Glutamatergic neuron (in vitro differentiated cells): ENCODE data around the gene KIF1A. TPM values are rescaled to one million over a fixed set of nuclear protein-coding genes. Genes with fewer than 3 reads are reported as not detected.

Experiments used
- DNase-seq: peaks from one replicate; pipeline ENCODE4 v3.0.0; 2022
- H3K27ac Mint-ChIP-seq: one replicate; pipeline ENCODE4 v1.8.0; 2020; ENCODE audit warnings: mild to moderate bottlenecking, mixed read lengths, inconsistent platforms; ENCODE audit not compliant: unreplicated experiment
- H3K27me3 Mint-ChIP-seq: one replicate; pipeline ENCODE4 v1.8.0; 2020; ENCODE audit warnings: mild to moderate bottlenecking, moderate library complexity, mixed read lengths, inconsistent platforms; ENCODE audit not compliant: unreplicated experiment
- H3K36me3 Mint-ChIP-seq: one replicate; pipeline ENCODE4 v1.8.0; 2020; ENCODE audit warnings: mild to moderate bottlenecking, mixed read lengths, inconsistent platforms; ENCODE audit not compliant: unreplicated experiment
- H3K4me1 Mint-ChIP-seq: one replicate; pipeline ENCODE4 v1.8.0; 2020; ENCODE audit warnings: mild to moderate bottlenecking, low read depth, mixed read lengths, inconsistent platforms; ENCODE audit not compliant: unreplicated experiment
- H3K4me3 Mint-ChIP-seq: one replicate; pipeline ENCODE4 v1.8.0; 2020; ENCODE audit warnings: mild to moderate bottlenecking, mixed read lengths, inconsistent platforms; ENCODE audit not compliant: unreplicated experiment
- H3K9me3 Mint-ChIP-seq: one replicate; pipeline ENCODE4 v1.8.0; 2020; ENCODE audit warnings: mild to moderate bottlenecking, moderate library complexity, mixed read lengths, inconsistent platforms; ENCODE audit not compliant: unreplicated experiment
- CTCF ChIP-seq: fragments of 200-600 bp; sonication (generic); IDR thresholded peaks from one replicate; pipeline ENCODE4 v1.5.0; 2021; ENCODE audit not compliant: partially characterized antibody, unreplicated experiment
- total RNA-seq: library from RNA; stranded (reverse); fragmentation: NEBNext Ultra II Directional; extraction: Animal tissue kit (Norgen Biotek cat#: 25700); gene quantifications from one replicate; pipeline ENCODE4 v1.2.1, GENCODE V29; 2021; ENCODE audit not compliant: unreplicated experiment

KIF1A gene
- total RNA-seq, 1 donor from 2014 or later = 439 TPM

DNA sequence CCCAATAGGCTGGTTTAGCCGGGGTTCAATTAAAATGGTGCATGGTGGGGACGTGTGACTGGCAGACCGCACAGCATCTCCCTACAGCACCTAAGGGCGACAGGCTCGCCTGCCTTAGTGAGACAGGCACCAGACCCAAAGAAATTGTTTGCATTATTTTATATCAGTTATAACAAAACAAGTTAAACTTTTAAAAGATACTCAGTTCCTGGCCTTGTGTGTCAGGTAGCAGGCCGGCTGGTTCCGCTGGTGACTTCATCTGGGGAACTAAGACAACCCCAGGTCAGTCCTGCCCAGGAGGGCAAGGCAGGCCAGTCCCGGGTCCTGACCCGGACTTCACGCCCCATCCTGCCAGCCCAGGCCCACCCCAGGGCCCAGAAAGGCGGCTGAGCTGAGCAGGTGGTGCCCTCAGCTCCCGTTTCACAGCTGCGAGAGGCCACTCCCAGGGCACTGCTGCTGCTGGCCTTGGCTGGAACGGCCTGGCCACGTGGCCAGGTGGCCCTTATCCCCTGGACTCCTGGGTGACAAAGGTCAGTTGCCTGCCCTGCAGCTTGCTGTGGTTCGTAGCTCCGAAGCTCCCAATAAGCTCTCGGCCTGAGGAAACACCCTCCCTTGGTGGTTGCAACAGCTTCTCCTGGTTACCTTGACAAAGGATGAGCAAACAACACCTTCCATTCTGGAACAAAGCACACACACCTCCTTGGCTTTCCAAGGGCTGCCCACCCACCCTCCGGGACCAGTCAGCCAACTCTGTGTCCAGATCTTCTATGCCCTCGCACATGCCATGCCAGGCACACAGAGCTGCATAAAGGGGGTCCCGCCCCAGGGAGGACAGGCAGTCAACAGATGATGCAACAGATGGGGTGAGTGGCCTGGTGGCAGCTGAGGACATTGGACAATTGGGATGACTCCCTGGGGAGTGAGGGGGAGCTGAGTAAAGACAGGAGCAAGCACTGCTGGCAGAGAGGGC is 37.3 kb upstream of the KIF1A start:
- H3K27ac Mint-ChIP-seq = peak overlapping the region; percentile 75
- H3K36me3 Mint-ChIP-seq = peaks cover 23% of the 10 kb centered on the region
- H3K4me3 Mint-ChIP-seq = peak overlapping the region; percentile 46
- no peak for DNase-seq
- peaks cover 5% of the 10 kb centered on the region for H3K27me3 Mint-ChIP-seq
- H3K9me3 Mint-ChIP-seq = peaks cover 8% of the 10 kb centered on the region
- H3K4me1 Mint-ChIP-seq = peaks cover 4% of the 10 kb centered on the region
- no peak for TF ChIP-seq CTCF

DNA sequence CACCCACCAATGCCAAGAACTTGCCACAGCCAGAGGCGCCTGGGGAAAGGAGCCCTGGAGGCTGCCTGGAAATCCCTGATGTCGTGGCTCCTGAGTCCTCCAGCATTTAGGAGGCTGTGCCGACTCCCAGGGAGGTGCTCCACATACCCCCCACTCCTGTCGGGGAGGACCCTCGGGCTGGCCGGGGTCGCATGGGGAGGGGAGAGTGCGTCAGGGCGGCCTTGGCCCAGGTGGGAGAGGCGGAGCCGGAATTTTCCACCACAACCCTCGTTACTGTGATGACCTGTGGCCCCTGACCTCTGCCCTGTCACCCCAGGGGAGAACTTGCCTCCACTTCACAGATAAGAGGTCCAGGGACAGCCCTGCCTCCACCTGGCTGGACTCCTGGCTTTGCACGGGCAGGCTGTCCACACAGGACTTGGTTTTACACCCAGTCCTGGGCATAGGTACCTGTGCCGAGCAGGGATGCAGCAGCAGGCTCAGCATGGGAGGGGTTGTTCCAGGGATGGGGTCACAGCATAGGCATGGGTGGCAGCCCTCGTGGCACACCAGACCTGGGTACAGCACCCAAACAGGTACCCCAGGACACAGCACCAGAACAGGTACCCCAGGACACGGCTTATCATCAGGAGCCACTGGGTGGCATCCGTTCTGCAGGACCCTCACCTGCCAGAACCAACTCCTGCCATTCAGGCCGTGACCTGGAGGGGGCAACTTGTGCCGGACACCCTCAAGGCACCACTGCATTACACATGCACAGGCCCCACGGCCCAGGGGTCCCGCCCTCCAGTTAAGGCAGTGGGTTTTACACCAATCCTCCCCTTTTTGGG is 36.3 kb upstream of the KIF1A start:
- Mint-ChIP-seq H3K27me3 (peaks cover 7% of the 10 kb centered on the region), H3K27ac (no peak overlapping the region), H3K9me3 (peaks cover 8% of the 10 kb centered on the region), H3K4me1 (peaks cover 4% of the 10 kb centered on the region), H3K36me3 (peaks cover 23% of the 10 kb centered on the region), H3K4me3 (no peak overlapping the region)
- no peak for TF ChIP-seq CTCF
- DNase-seq = no peak

- TF ChIP-seq CTCF = no peak
- H3K4me3 Mint-ChIP-seq = no peak overlapping the region
- no peak for DNase-seq
- peaks cover 23% of the 10 kb centered on the region for H3K36me3 Mint-ChIP-seq
- H3K27ac Mint-ChIP-seq = no peak overlapping the region
- peaks cover 8% of the 10 kb centered on the region for H3K9me3 Mint-ChIP-seq
- H3K27me3 Mint-ChIP-seq = peaks cover 7% of the 10 kb centered on the region
- peaks cover 4% of the 10 kb centered on the region for H3K4me1 Mint-ChIP-seq
Measured at GRCh38 chr2:240855670-240856069, 35.7 kb upstream of the KIF1A start.

- peaks cover 17% of the 10 kb centered on the region for H3K36me3 Mint-ChIP-seq
- peaks cover 11% of the 10 kb centered on the region for H3K27me3 Mint-ChIP-seq
- TF ChIP-seq CTCF = no peak
- peaks cover 12% of the 10 kb centered on the region for H3K9me3 Mint-ChIP-seq
- no peak for DNase-seq
- H3K4me3 Mint-ChIP-seq = no peak overlapping the region
- H3K4me1 Mint-ChIP-seq = peaks cover 3% of the 10 kb centered on the region
- no peak overlapping the region for H3K27ac Mint-ChIP-seq
Measured at GRCh38 chr2:240852671-240853314, 32.8 kb upstream of the KIF1A start.
